NCI-H748 (cell line): ENCODE measurements around the gene BMS1.

Experiments
- DNase-seq: peaks from one replicate; lab custom pipeline; 2025; ENCODE audit not compliant: unreplicated experiment; lab: John Stamatoyannopoulos, UW

BMS1 gene

GRCh38 chr10:42882597-42882996 is 100.0 kb downstream of the BMS1 start:
- DNase-seq: no peak
